HG03565 (cell line): ENCODE data around the gene HDLBP.
"Not testable (repeated sequence)": the region's sequence is repeated elsewhere in the genome, so short reads cannot be mapped to it uniquely, and the experiment has no call there.

Experiments
- ATAC-seq: cut with Tn5 transposase; IDR thresholded peaks from one replicate; pipeline ENCODE4 v1.9.1; 2021; ENCODE audit warnings: mild to moderate bottlenecking, moderate library complexity; ENCODE audit not compliant: unreplicated experiment

The HDLBP gene

GRCh38 chr2:241197947-241198346 lies 117.5 kb downstream of the HDLBP start:
- ATAC-seq = no peak

GRCh38 chr2:241197246-241197645 lies 118.2 kb downstream of the HDLBP start:
- ATAC-seq = not testable (repeated sequence)

- no peak for ATAC-seq
Measured at GRCh38 chr2:241195506-241196130, 119.9 kb downstream of the HDLBP start.

- ATAC-seq = no peak
Measured at GRCh38 chr2:241194811-241195210, 120.7 kb downstream of the HDLBP start.

- ATAC-seq = no peak
Measured at GRCh38 chr2:241193271-241193670, 122.2 kb downstream of the HDLBP start.

GRCh38 chr2:241191081-241191480 lies 124.4 kb downstream of the HDLBP start:
- ATAC-seq = no peak

- no peak for ATAC-seq
Measured at GRCh38 chr2:241190291-241190981, 125.0 kb downstream of the HDLBP start.

GRCh38 chr2:241189856-241190201 lies 125.6 kb downstream of the HDLBP start:
- ATAC-seq = no peak

- ATAC-seq = no peak
Measured at GRCh38 chr2:241189093-241189855, 126.2 kb downstream of the HDLBP start.

GRCh38 chr2:241188361-241189092 lies 126.9 kb downstream of the HDLBP start, which contains the start of gene ANO7:
ANO7 (plus strand) TSS chr2:241188677; CDS start chr2:241190064, 1,387 bp downstream.
- no peak for ATAC-seq

- no peak for ATAC-seq
Measured at GRCh38 chr2:241187918-241188234, 127.6 kb downstream of the HDLBP start.

GRCh38 chr2:241187101-241187917 lies 128.2 kb downstream of the HDLBP start:
- no peak for ATAC-seq

- no peak for ATAC-seq
Measured at GRCh38 chr2:241185961-241186360, 129.5 kb downstream of the HDLBP start.

- ATAC-seq = no peak
Measured at GRCh38 chr2:241184901-241185300, 130.6 kb downstream of the HDLBP start.

- no peak for ATAC-seq
Measured at GRCh38 chr2:241183221-241183620, 132.3 kb downstream of the HDLBP start.

- ATAC-seq = no peak
Measured at GRCh38 chr2:241182531-241183133, 132.8 kb downstream of the HDLBP start.

- ATAC-seq = no peak
Measured at GRCh38 chr2:241182126-241182525, 133.3 kb downstream of the HDLBP start.

- ATAC-seq = no peak
Measured at GRCh38 chr2:241180495-241180894, 135.0 kb downstream of the HDLBP start.

- ATAC-seq = no peak
Measured at GRCh38 chr2:241179899-241180298, 135.6 kb downstream of the HDLBP start.

- ATAC-seq = no peak
Measured at GRCh38 chr2:241178961-241179360, 136.5 kb downstream of the HDLBP start.
